Loucy (cell line): ENCODE results near the gene ATF2.

Experiments
- CTCF ChIP-seq: fragments of 200-600 bp; sonication (generic); conservative IDR thresholded peaks from 2 replicates; pipeline ENCODE4 v1.5.1; 2014; ENCODE audit warnings: mild to moderate bottlenecking, antibody characterized with exemption, low read length
- EZH2phosphoT487 ChIP-seq: fragments of 200-600 bp; IDR thresholded peaks from 2 replicates; pipeline ENCODE4 v1.6.1; 2018; ENCODE audit warnings: antibody characterized with exemption, mild to moderate bottlenecking, moderate library complexity, borderline replicate concordance

- no peak for TF ChIP-seq CTCF
- TF ChIP-seq EZH2phosphoT487: no peak
These were observed 12.7 kb upstream of the ATF2 start for GRCh38 chr2:175180701-175181103.
